DOHH2 (cell line): Measurements from ENCODE around the gene MDN1.

ENCODE experiments used
- H3F3A ChIP-seq: fragments of 200-600 bp; sonication (generic), shearing (Covaris generic); 2 replicates; pipeline ENCODE4 v1.6.0; 2016; ENCODE audit warnings: antibody characterized with exemption, mild to moderate bottlenecking; ENCODE audit not compliant: control insufficient read depth, insufficient read depth
- H3K27ac ChIP-seq: fragments of 200-600 bp; sonication (generic); 2 replicates; pipeline ENCODE4 v1.5.1; 2014; ENCODE audit warnings: low read depth, mild to moderate bottlenecking, low read length, moderate library complexity
- H3K27me3 ChIP-seq: fragments of 200-600 bp; sonication (generic); 2 replicates; pipeline ENCODE4 v1.6.1; 2014; ENCODE audit warnings: mild to moderate bottlenecking, low read length, mixed read lengths; ENCODE audit not compliant: control insufficient read depth
- H3K36me3 ChIP-seq: fragments of 200-600 bp; sonication (generic); 2 replicates; pipeline ENCODE4 v1.6.1; 2014; ENCODE audit warnings: mild to moderate bottlenecking, low read length, moderate library complexity, mixed read lengths; ENCODE audit not compliant: control insufficient read depth
- H3K4me1 ChIP-seq: fragments of 200-600 bp; sonication (generic); 2 replicates; pipeline ENCODE4 v1.6.1; 2014; ENCODE audit warnings: mild to moderate bottlenecking, low read length, mixed read lengths; ENCODE audit not compliant: control insufficient read depth
- H3K4me2 ChIP-seq: fragments of 200-600 bp; sonication (generic); 2 replicates; pipeline ENCODE4 v1.6.0; 2014; ENCODE audit warnings: mild to moderate bottlenecking, low read length, moderate library complexity
- H3K4me3 ChIP-seq: fragments of 200-600 bp; sonication (generic); 2 replicates; pipeline ENCODE4 v1.5.1; 2014; ENCODE audit warnings: mild to moderate bottlenecking, low read length, mixed read lengths
- H3K79me2 ChIP-seq: fragments of 200-600 bp; sonication (generic); 2 replicates; pipeline ENCODE4 v1.6.1; 2014; ENCODE audit warnings: mild to moderate bottlenecking, low read length, mixed read lengths; ENCODE audit not compliant: control insufficient read depth
- H3K9me2 ChIP-seq: fragments of 200-600 bp; sonication (generic); replicated peaks from 2 replicates; pipeline ENCODE4 v1.6.1; 2014; ENCODE audit warnings: mild to moderate bottlenecking, low read length, mixed read lengths; ENCODE audit not compliant: control insufficient read depth
- H3K9me3 ChIP-seq: fragments of 200-600 bp; sonication (generic); 2 replicates; pipeline ENCODE4 v1.6.1; 2014; ENCODE audit warnings: antibody characterized with exemption, low read length, mixed read lengths; ENCODE audit not compliant: control insufficient read depth, insufficient read depth
- H4K20me1 ChIP-seq: fragments of 200-600 bp; sonication (generic); 2 replicates; pipeline ENCODE4 v1.6.0; 2014; ENCODE audit warnings: low read depth, mild to moderate bottlenecking, antibody characterized with exemption, low read length, moderate library complexity; ENCODE audit not compliant: control insufficient read depth, insufficient read depth
- EZH2phosphoT487 ChIP-seq: fragments of 200-600 bp; sonication (generic); IDR thresholded peaks from 2 replicates; pipeline ENCODE4 v1.6.1; 2017; ENCODE audit warnings: borderline replicate concordance, mild to moderate bottlenecking, antibody characterized with exemption, low read length, moderate library complexity, mixed read lengths
- TF ChIP-seq, protein P1 (sequence below): fragments of 200-600 bp; sonication (generic); IDR thresholded peaks from one replicate; pipeline ENCODE4 v1.5.1; 2014; ENCODE audit warnings: antibody characterized with exemption, mild to moderate bottlenecking, low read depth, low read length; ENCODE audit not compliant: poor library complexity, severe bottlenecking

The MDN1 gene

GRCh38 chr6:89777455-89777854 is 42.1 kb downstream of the MDN1 start:
- H3K79me2 ChIP-seq: no peaks in the 10 kb centered on the region
- H3K36me3 ChIP-seq: peaks cover 77% of the 10 kb centered on the region
- TF ChIP-seq EZH2phosphoT487: no peak
- TF ChIP-seq, protein P1, sequence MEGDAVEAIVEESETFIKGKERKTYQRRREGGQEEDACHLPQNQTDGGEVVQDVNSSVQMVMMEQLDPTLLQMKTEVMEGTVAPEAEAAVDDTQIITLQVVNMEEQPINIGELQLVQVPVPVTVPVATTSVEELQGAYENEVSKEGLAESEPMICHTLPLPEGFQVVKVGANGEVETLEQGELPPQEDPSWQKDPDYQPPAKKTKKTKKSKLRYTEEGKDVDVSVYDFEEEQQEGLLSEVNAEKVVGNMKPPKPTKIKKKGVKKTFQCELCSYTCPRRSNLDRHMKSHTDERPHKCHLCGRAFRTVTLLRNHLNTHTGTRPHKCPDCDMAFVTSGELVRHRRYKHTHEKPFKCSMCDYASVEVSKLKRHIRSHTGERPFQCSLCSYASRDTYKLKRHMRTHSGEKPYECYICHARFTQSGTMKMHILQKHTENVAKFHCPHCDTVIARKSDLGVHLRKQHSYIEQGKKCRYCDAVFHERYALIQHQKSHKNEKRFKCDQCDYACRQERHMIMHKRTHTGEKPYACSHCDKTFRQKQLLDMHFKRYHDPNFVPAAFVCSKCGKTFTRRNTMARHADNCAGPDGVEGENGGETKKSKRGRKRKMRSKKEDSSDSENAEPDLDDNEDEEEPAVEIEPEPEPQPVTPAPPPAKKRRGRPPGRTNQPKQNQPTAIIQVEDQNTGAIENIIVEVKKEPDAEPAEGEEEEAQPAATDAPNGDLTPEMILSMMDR: no peak
- no peaks in the 10 kb centered on the region for H4K20me1 ChIP-seq
- no peak overlapping the region for H3K4me2 ChIP-seq
- H3K9me2 ChIP-seq: no peaks in the 10 kb centered on the region
- H3K9me3 ChIP-seq: no peaks in the 10 kb centered on the region
- H3K27me3 ChIP-seq: no peaks in the 10 kb centered on the region
- H3F3A ChIP-seq: no peaks in the 10 kb centered on the region
- H3K27ac ChIP-seq: no peak overlapping the region
- no peaks in the 10 kb centered on the region for H3K4me1 ChIP-seq
- H3K4me3 ChIP-seq: no peak overlapping the region

DNA sequence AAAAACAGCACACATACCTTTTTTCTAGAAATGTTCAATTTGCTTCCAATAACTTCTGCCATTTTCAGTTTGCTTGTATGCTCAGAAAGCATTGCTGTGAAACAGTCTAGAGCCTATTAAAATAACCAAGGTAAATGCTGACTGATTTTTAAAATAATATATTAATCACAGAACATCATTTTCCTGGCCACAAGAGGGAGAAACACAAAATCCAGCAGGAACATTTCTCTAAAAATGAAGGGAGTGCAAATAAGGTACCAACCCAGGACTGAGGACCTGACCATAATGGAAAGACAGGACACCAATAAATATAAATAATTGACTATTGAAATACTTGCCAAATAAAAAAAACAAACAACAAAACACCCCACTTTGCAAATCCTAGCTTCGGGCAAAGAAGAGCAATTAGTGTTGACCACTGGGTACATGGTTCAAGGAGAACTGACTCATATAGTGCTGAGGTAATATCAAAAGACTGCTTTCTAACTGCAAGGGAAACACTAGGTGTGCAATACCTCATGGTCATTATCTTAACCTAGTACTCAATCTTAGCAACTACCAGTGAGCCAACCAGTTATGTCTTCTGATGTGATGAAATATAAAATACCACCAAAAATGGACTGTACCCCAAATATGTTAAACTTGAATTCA is 42.9 kb downstream of the MDN1 start:
- Histone ChIP-seq H3K4me3 (no peak overlapping the region), H3K36me3 (peaks cover 78% of the 10 kb centered on the region)

DNA sequence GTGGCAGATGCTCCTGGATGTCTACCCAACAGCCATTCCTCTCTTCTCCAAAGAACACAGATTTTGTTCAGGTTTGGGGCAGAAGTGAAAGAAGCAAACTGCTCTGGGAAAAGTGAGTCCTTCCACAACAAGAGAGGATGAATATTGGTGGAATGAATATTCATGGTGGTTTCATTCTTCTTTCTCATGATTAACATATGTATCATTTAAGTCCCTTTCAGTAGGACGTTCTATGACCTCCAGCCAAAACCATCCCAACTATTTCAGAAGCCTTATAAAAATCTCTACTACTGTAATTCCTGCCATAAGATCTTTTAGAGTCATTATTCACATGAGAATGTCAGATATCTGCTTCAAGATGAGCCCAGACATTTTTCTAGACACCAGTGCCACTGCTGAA is 44.4 kb downstream of the MDN1 start:
- Histone ChIP-seq H3K4me2 (no peak overlapping the region), H3K9me2 (no peaks in the 10 kb centered on the region), H4K20me1 (no peaks in the 10 kb centered on the region), H3K4me3 (no peak overlapping the region), H3K9me3 (no peaks in the 10 kb centered on the region), H3K27ac (no peak overlapping the region), H3K79me2 (no peaks in the 10 kb centered on the region), H3K27me3 (no peaks in the 10 kb centered on the region), H3F3A (no peaks in the 10 kb centered on the region), H3K36me3 (peaks cover 78% of the 10 kb centered on the region), H3K4me1 (no peaks in the 10 kb centered on the region)
- TF ChIP-seq EZH2phosphoT487: no peak
- TF ChIP-seq, protein P1: no peak

More for the DNA sequence above, 42.9 kb downstream of the MDN1 start:
- Histone ChIP-seq H3F3A (no peaks in the 10 kb centered on the region), H3K4me2 (no peak overlapping the region), H4K20me1 (no peaks in the 10 kb centered on the region), H3K79me2 (no peaks in the 10 kb centered on the region), H3K27ac (no peak overlapping the region), H3K4me1 (no peaks in the 10 kb centered on the region), H3K27me3 (no peaks in the 10 kb centered on the region), H3K9me3 (no peaks in the 10 kb centered on the region), H3K9me2 (no peaks in the 10 kb centered on the region)
- TF ChIP-seq EZH2phosphoT487: no peak
- TF ChIP-seq, protein P1: no peak
